OCI-LY3 (cell line): ENCODE measurements around the gene FGF19.

ENCODE experiments used
- H2AFZ ChIP-seq: fragments of 200-600, 300-600 bp; shearing (Covaris generic); 2 replicates; pipeline ENCODE4 v1.6.0; 2014; ENCODE audit warnings: antibody characterized with exemption, low read depth, low read length
- H3K27ac ChIP-seq: fragments of 200-600, 300-600 bp; sonication (generic); 2 replicates; pipeline ENCODE4 v1.5.1; 2014; ENCODE audit warnings: mild to moderate bottlenecking, low read length, moderate library complexity, mixed read lengths
- H3K27me3 ChIP-seq: fragments of 200-600, 300-600 bp; sonication (generic); 2 replicates; pipeline ENCODE4 v1.6.1; 2014; ENCODE audit warnings: low read depth, low read length, mixed read lengths
- H3K36me3 ChIP-seq: fragments of 200-600, 300-600 bp; sonication (generic); replicated peaks from 2 replicates; pipeline ENCODE3; 2014; ENCODE audit warnings: low read depth, low read length, mixed read lengths
- H3K4me1 ChIP-seq: fragments of 300-600, 200-600 bp; sonication (generic); 2 replicates; pipeline ENCODE4 v1.6.1; 2014; ENCODE audit warnings: low read length, mixed read lengths
- H3K4me2 ChIP-seq: fragments of 200-600, 300-600 bp; sonication (generic); 2 replicates; pipeline ENCODE4 v1.6.1; 2014; ENCODE audit warnings: low read length, mixed read lengths
- H3K4me3 ChIP-seq: fragments of 300-600, 200-600 bp; sonication (generic); 2 replicates; pipeline ENCODE4 v1.5.1; 2014; ENCODE audit warnings: antibody characterized with exemption, mild to moderate bottlenecking, low read length, moderate library complexity
- H3K79me2 ChIP-seq: fragments of 300-600, 200-600 bp; shearing (Covaris generic); 2 replicates; pipeline ENCODE4 v1.6.1; 2014; ENCODE audit warnings: mild to moderate bottlenecking, low read length, mixed read lengths
- H3K9ac ChIP-seq: fragments of 300-600, 200-600 bp; shearing (Covaris generic); 2 replicates; pipeline ENCODE4 v1.6.0; 2014; ENCODE audit warnings: mild to moderate bottlenecking, low read length, moderate library complexity
- H3K9me3 ChIP-seq: fragments of 200-600, 300-600 bp; shearing (Covaris generic); 2 replicates; pipeline ENCODE4 v1.6.1; 2014; ENCODE audit warnings: low read length, mixed read lengths; ENCODE audit not compliant: insufficient read depth
- H4K20me1 ChIP-seq: fragments of 200-600, 300-600 bp; sonication (generic); 2 replicates; pipeline ENCODE4 v1.6.1; 2016; ENCODE audit warnings: low read length, mixed read lengths; ENCODE audit not compliant: insufficient read depth
- EZH2phosphoT487 ChIP-seq: fragments of 200-600 bp; shearing (Covaris generic); IDR thresholded peaks from 2 replicates; pipeline ENCODE4 v1.6.1; 2018; ENCODE audit warnings: antibody characterized with exemption, mixed run types, low read depth
- TF ChIP-seq, protein P1 (sequence below): fragments of 200-600, 300-600 bp; sonication (generic); IDR thresholded peaks from 2 replicates; pipeline ENCODE4 v1.5.1; 2014; ENCODE audit warnings: antibody characterized with exemption, low read length, low read depth

Gene FGF19

GRCh38 chr11:69731110-69731509, 27.3 kb upstream of the FGF19 start:
- Histone ChIP-seq H3K4me1 (no peaks in the 10 kb centered on the region), H3K9ac (no peak overlapping the region), H3K4me3 (no peak overlapping the region), H4K20me1 (no peaks in the 10 kb centered on the region), H3K4me2 (no peak overlapping the region), H3K79me2 (no peaks in the 10 kb centered on the region), H3K27ac (no peak overlapping the region), H3K27me3 (peaks cover 7% of the 10 kb centered on the region; the same call in 1 of the 2 replicates), H3K36me3 (no peaks in the 10 kb centered on the region), H2AFZ (no peak overlapping the region), H3K9me3 (no peaks in the 10 kb centered on the region)
- TF ChIP-seq EZH2phosphoT487, result no peak
- TF ChIP-seq, protein P1, sequence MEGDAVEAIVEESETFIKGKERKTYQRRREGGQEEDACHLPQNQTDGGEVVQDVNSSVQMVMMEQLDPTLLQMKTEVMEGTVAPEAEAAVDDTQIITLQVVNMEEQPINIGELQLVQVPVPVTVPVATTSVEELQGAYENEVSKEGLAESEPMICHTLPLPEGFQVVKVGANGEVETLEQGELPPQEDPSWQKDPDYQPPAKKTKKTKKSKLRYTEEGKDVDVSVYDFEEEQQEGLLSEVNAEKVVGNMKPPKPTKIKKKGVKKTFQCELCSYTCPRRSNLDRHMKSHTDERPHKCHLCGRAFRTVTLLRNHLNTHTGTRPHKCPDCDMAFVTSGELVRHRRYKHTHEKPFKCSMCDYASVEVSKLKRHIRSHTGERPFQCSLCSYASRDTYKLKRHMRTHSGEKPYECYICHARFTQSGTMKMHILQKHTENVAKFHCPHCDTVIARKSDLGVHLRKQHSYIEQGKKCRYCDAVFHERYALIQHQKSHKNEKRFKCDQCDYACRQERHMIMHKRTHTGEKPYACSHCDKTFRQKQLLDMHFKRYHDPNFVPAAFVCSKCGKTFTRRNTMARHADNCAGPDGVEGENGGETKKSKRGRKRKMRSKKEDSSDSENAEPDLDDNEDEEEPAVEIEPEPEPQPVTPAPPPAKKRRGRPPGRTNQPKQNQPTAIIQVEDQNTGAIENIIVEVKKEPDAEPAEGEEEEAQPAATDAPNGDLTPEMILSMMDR, result no peak

- Histone ChIP-seq H3K36me3 (no peaks in the 10 kb centered on the region), H3K4me2 (no peak overlapping the region), H3K4me1 (no peaks in the 10 kb centered on the region), H3K4me3 (no peak overlapping the region), H3K27ac (no peak overlapping the region), H3K9ac (no peak overlapping the region), H4K20me1 (no peaks in the 10 kb centered on the region), H3K27me3 (peaks cover 7% of the 10 kb centered on the region; the same call in 1 of the 2 replicates), H3K79me2 (no peaks in the 10 kb centered on the region), H2AFZ (no peak overlapping the region), H3K9me3 (no peaks in the 10 kb centered on the region)
- TF ChIP-seq, protein P1, result no peak
- no peak for TF ChIP-seq EZH2phosphoT487
Observed at GRCh38 chr11:69730500-69730899, 26.7 kb upstream of the FGF19 start.

DNA sequence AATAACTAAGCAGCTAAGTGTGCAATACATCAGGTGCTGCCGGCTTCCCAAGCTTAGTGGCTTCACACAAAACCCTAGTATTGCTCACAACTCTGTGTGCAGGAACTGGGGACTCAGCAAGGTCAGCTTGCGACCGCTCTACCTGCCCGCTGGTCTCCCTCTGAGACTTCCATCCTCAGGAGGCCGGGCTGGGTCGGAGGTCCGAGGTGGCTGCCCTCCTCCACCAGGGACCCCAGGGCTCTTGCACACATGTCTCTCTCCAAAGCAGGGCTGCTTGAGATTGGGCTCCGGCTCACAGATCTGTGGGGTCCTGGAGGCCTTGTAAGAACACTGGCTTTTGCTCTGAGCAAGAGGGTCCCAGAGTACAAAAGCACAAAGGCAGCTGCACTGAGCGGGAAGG, 25.4 kb upstream of the FGF19 start:
- Histone ChIP-seq H3K9ac (no peak overlapping the region), H3K36me3 (no peaks in the 10 kb centered on the region), H3K4me2 (no peak overlapping the region), H3K27ac (no peak overlapping the region), H3K9me3 (no peaks in the 10 kb centered on the region), H3K27me3 (peaks cover 14% of the 10 kb centered on the region), H3K79me2 (no peaks in the 10 kb centered on the region), H4K20me1 (no peaks in the 10 kb centered on the region), H2AFZ (no peak overlapping the region), H3K4me3 (no peak overlapping the region), H3K4me1 (no peaks in the 10 kb centered on the region)
- TF ChIP-seq EZH2phosphoT487, result no peak
- TF ChIP-seq, protein P1, result no peak

DNA sequence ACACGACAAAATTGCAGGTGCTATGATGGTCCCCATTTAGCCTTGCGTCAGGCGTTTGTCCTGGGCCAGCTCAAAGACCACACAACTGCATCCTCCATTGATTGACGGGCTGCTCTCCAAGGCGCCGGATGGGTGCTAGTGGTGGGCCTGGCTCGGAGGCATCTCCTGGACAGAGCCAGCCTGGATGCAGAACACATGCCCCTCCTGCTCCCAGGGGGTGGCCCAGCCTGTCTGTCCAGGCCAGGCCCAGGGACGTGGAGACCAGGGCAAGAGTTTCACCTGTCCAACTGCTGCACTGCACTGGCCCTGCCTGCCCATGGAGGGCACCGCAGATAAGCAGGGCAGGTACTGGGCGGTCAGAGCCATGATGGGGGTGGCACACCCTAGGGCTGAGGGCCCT, 23.4 kb upstream of the FGF19 start:
- Histone ChIP-seq H3K4me3 (no peak overlapping the region), H3K36me3 (no peaks in the 10 kb centered on the region), H3K9ac (no peak overlapping the region), H3K27ac (no peak overlapping the region), H3K27me3 (peaks cover 22% of the 10 kb centered on the region), H4K20me1 (no peaks in the 10 kb centered on the region), H3K9me3 (no peaks in the 10 kb centered on the region), H3K4me2 (no peak overlapping the region), H3K4me1 (no peaks in the 10 kb centered on the region), H3K79me2 (no peaks in the 10 kb centered on the region), H2AFZ (no peak overlapping the region)
- TF ChIP-seq EZH2phosphoT487, result no peak
- TF ChIP-seq, protein P1, result no peak
